Renal pelvis (tissue), 4 donors: Measurements from ENCODE around the gene TCF12. TPM values are rescaled to one million over a fixed set of nuclear protein-coding genes. Genes with fewer than 3 reads are reported as not detected.

Experiments used
- DNase-seq: peaks from one replicate; pipeline ENCODE4 v3.0.0-alpha.2; 2013
- polyA plus RNA-seq, 3 donors: library from polyadenylated mRNA; unstranded; fragments of 120-200 nt; gene quantifications; one replicate each; pipeline ENCODE4 v1.2.1, GENCODE V29; 2013; ENCODE audit not compliant: insufficient read length in 3 of 3

Gene TCF12
- polyA plus RNA-seq, 3 donors: 139 to 149 (median 142) TPM

- DNase-seq: no peak
Observed at GRCh38 chr15:57205996-57206395, 287.6 kb downstream of the TCF12 start.

GRCh38 chr15:57213862-57214261 is 295.4 kb downstream of the TCF12 start:
- DNase-seq: peak; percentile 62

- no peak for DNase-seq
Observed at GRCh38 chr15:57215326-57215725, 296.9 kb downstream of the TCF12 start.

GRCh38 chr15:57215881-57216280 is 297.4 kb downstream of the TCF12 start:
- no peak for DNase-seq

- no peak for DNase-seq
Observed at GRCh38 chr15:57216288-57216687, 297.8 kb downstream of the TCF12 start.

- DNase-seq: peak; percentile 65
Observed at GRCh38 chr15:57217778-57218598, 299.5 kb downstream of the TCF12 start.

- DNase-seq: peak; percentile 83
Observed at GRCh38 chr15:57218826-57219576, 300.6 kb downstream of the TCF12 start.

GRCh38 chr15:57220205-57220604 is 301.8 kb downstream of the TCF12 start:
- DNase-seq: peak; percentile 62

- no peak for DNase-seq
Observed at GRCh38 chr15:57221134-57221533, 302.7 kb downstream of the TCF12 start.

GRCh38 chr15:57223345-57223744 is 304.9 kb downstream of the TCF12 start:
- no peak for DNase-seq

- DNase-seq: no peak
Observed at GRCh38 chr15:57223887-57224286, 305.4 kb downstream of the TCF12 start.

GRCh38 chr15:57224664-57225063 is 306.2 kb downstream of the TCF12 start:
- no peak for DNase-seq

GRCh38 chr15:57227166-57227565 is 308.7 kb downstream of the TCF12 start:
- DNase-seq: no peak

- DNase-seq: no peak
Observed at GRCh38 chr15:57227899-57228298, 309.5 kb downstream of the TCF12 start.

GRCh38 chr15:57228395-57228794 is 310.0 kb downstream of the TCF12 start:
- DNase-seq: no peak

- DNase-seq: no peak
Observed at GRCh38 chr15:57229051-57229450, 310.6 kb downstream of the TCF12 start.

- no peak for DNase-seq
Observed at GRCh38 chr15:57231559-57231958, 313.1 kb downstream of the TCF12 start.

GRCh38 chr15:57234156-57234555 is 315.7 kb downstream of the TCF12 start:
- no peak for DNase-seq

- no peak for DNase-seq
Observed at GRCh38 chr15:57235186-57235585, 316.7 kb downstream of the TCF12 start.

GRCh38 chr15:57235873-57236272 is 317.4 kb downstream of the TCF12 start:
- DNase-seq: peak; percentile 83

- DNase-seq: no peak
Observed at GRCh38 chr15:57236561-57237300, 318.3 kb downstream of the TCF12 start.

GRCh38 chr15:57237301-57237642 is 318.8 kb downstream of the TCF12 start:
- no peak for DNase-seq

GRCh38 chr15:57237676-57238075 is 319.2 kb downstream of the TCF12 start:
- no peak for DNase-seq
